Breast epithelium (tissue), 3 donors: ENCODE measurements around the gene OOSP3.

Source experiments
- CTCF ChIP-seq, 3 donors: fragments of 450-650 bp; IDR thresholded peaks; one replicate each; pipeline ENCODE4 v1.5.1; 2016 to 2017; ENCODE audit warnings: antibody characterized with exemption in 3 of 3, mild to moderate bottlenecking in 3 of 3, moderate library complexity in 3 of 3
- POLR2A ChIP-seq: fragments of 450-650 bp; IDR thresholded peaks from one replicate; pipeline ENCODE4 v1.6.1; 2016; ENCODE audit warnings: antibody characterized with exemption, mild to moderate bottlenecking, moderate library complexity
- POLR2AphosphoS5 ChIP-seq, 3 donors: sonication (generic); formaldehyde crosslinking; IDR thresholded peaks; one replicate each; pipeline ENCODE4 v1.6.1; 2017; ENCODE audit warnings: antibody characterized with exemption in 3 of 3

- TF ChIP-seq POLR2A: no peak
- TF ChIP-seq CTCF (IDR thresholded peaks at IDR 0.05): no peak
- TF ChIP-seq POLR2AphosphoS5 (IDR thresholded peaks at IDR 0.05): no peak
Measured at GRCh38 chr11:59923813-59924212, 45.2 kb downstream of the OOSP3 start.
